OCI-LY3 (cell line): ENCODE data around the gene HCK.

ENCODE experiments used
- EZH2phosphoT487 ChIP-seq: fragments of 200-600 bp; shearing (Covaris generic); IDR thresholded peaks from 2 replicates; pipeline ENCODE4 v1.6.1; 2018; ENCODE audit warnings: antibody characterized with exemption, mixed run types, low read depth
- TF ChIP-seq, protein P1 (sequence below): fragments of 200-600, 300-600 bp; sonication (generic); IDR thresholded peaks from 2 replicates; pipeline ENCODE4 v1.5.1; 2014; ENCODE audit warnings: antibody characterized with exemption, low read length, low read depth

DNA sequence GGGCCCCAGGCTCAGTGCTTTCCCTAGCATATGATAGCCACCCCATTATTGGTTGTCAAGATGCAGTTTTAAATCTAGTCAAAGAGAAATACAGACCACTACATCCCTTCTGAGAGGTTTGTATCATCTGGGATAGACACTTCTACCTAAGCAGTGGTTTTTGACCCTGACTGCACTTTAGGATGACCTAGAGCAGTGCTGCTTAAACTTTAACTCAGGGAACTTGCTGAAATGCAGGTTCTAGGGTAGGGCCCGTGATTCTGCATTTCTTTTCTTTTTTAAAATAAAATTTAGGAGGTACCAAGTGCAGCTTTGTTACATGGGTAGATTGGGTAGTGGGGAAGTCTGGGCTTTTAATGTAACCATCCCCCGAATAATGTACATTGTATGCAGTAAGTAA is 76.1 kb downstream of the HCK start:
- TF ChIP-seq, protein P1, sequence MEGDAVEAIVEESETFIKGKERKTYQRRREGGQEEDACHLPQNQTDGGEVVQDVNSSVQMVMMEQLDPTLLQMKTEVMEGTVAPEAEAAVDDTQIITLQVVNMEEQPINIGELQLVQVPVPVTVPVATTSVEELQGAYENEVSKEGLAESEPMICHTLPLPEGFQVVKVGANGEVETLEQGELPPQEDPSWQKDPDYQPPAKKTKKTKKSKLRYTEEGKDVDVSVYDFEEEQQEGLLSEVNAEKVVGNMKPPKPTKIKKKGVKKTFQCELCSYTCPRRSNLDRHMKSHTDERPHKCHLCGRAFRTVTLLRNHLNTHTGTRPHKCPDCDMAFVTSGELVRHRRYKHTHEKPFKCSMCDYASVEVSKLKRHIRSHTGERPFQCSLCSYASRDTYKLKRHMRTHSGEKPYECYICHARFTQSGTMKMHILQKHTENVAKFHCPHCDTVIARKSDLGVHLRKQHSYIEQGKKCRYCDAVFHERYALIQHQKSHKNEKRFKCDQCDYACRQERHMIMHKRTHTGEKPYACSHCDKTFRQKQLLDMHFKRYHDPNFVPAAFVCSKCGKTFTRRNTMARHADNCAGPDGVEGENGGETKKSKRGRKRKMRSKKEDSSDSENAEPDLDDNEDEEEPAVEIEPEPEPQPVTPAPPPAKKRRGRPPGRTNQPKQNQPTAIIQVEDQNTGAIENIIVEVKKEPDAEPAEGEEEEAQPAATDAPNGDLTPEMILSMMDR: no peak
- TF ChIP-seq EZH2phosphoT487: no peak
